WERI-Rb-1 (cell line): Measurements from ENCODE around the gene CXCL13.
"Not testable (repeated sequence)": the region's sequence is repeated elsewhere in the genome, so short reads cannot be mapped to it uniquely, and the experiment has no call there.

Experiments used
- DNase-seq: peaks from one replicate; pipeline ENCODE4 v3.0.0-alpha.2; 2020
- H3K27ac ChIP-seq: fragments of 250-450 bp; sonication (Bioruptor Pico); 2 replicates; pipeline ENCODE4 v1.5.1; 2020; ENCODE audit warnings: mild to moderate bottlenecking, moderate library complexity
- H3K27me3 ChIP-seq: fragments of 250-450 bp; sonication (Bioruptor Pico); 2 replicates; pipeline ENCODE4 v1.5.1; 2021; ENCODE audit warnings: mild to moderate bottlenecking, low read depth, moderate library complexity; ENCODE audit not compliant: insufficient read depth, severe bottlenecking
- H3K36me3 ChIP-seq: fragments of 250-450 bp; sonication (Bioruptor Pico); 2 replicates; pipeline ENCODE4 v1.5.1; 2020; ENCODE audit warnings: mild to moderate bottlenecking, moderate library complexity
- H3K4me3 ChIP-seq: 2 replicates; pipeline ENCODE4 v1.5.1; 2011; ENCODE audit warnings: low read depth, mild to moderate bottlenecking, control low read depth, low read length
- H3K9me3 ChIP-seq: fragments of 250-450 bp; sonication (Bioruptor Pico); 2 replicates; pipeline ENCODE4 v1.5.1; 2021; ENCODE audit warnings: mild to moderate bottlenecking, moderate library complexity; ENCODE audit not compliant: severe bottlenecking
- TF ChIP-seq, protein P1 (sequence below): IDR thresholded peaks from 2 replicates; pipeline ENCODE4 v1.5.1; 2011; ENCODE audit warnings: low read depth, mild to moderate bottlenecking, control low read depth, inconsistent platforms, low read length

Gene CXCL13, protein sequence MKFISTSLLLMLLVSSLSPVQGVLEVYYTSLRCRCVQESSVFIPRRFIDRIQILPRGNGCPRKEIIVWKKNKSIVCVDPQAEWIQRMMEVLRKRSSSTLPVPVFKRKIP

DNA sequence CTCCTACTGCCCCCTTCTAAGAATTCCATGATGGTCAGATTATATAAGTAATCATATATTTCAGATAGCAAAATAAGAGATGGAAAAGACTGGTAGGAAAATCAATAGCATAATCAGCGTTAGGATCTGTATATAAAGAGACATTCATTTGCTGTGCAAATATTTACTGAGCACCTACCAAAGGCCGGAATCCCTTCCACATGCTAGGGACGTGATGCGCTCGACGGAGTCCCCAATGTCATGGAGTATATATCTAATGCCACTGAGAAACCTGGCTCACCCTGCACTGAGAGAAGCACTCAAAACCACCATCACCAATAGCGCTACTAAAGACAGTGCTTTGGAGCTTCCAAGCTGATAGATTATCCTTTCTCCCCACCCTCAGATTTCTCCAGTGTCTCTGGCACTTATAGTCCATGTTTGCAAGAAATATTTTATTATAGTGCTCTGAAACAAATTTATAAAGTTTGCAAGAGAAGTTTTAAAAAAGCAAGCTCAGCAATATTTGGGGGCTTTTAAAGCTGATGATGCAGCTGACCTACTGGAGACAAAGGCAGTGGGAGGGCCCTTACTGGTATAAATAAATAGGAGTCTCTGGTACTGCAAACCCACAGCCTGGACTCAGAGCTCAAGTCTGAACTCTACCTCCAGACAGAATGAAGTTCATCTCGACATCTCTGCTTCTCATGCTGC, at the start of gene CXCL13:
TSS of gene CXCL13 (plus strand) at position 611 of the 693 bp plus-strand sequence. CDS start at position 657, 46 bp downstream.
- TF ChIP-seq, protein P1, sequence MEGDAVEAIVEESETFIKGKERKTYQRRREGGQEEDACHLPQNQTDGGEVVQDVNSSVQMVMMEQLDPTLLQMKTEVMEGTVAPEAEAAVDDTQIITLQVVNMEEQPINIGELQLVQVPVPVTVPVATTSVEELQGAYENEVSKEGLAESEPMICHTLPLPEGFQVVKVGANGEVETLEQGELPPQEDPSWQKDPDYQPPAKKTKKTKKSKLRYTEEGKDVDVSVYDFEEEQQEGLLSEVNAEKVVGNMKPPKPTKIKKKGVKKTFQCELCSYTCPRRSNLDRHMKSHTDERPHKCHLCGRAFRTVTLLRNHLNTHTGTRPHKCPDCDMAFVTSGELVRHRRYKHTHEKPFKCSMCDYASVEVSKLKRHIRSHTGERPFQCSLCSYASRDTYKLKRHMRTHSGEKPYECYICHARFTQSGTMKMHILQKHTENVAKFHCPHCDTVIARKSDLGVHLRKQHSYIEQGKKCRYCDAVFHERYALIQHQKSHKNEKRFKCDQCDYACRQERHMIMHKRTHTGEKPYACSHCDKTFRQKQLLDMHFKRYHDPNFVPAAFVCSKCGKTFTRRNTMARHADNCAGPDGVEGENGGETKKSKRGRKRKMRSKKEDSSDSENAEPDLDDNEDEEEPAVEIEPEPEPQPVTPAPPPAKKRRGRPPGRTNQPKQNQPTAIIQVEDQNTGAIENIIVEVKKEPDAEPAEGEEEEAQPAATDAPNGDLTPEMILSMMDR = no peak
- no peaks in the 10 kb centered on the region for H3K27me3 ChIP-seq
- H3K4me3 ChIP-seq = no peak within 1 kb of the TSS
- no peaks in the 10 kb centered on the region for H3K36me3 ChIP-seq
- H3K27ac ChIP-seq = no peak within 1 kb of the TSS
- H3K9me3 ChIP-seq = no peaks in the 10 kb centered on the region
- DNase-seq = no peak

DNA sequence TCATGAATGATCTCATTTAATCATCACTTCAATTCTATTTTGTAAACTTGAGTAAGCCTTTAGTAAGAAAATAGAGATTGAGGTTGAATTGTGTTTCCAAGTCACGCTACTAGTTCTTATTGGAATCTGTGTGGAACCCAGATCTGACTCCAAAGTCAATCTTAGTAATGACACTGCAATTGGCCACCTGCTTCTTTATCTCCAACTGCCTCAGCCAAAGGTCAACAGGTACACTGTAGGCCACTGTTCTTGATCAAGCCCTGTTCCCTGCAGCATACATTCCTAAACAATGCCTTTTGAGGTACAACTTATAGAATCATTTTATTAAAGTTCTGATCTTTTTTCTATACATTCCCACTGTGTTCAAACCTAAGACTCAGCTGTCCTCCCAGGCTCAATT, 45.5 kb upstream of the CXCL13 start:
- TF ChIP-seq, protein P1 = no peak
- Histone ChIP-seq H3K9me3 (no peaks in the 10 kb centered on the region), H3K36me3 (no peaks in the 10 kb centered on the region)

DNA sequence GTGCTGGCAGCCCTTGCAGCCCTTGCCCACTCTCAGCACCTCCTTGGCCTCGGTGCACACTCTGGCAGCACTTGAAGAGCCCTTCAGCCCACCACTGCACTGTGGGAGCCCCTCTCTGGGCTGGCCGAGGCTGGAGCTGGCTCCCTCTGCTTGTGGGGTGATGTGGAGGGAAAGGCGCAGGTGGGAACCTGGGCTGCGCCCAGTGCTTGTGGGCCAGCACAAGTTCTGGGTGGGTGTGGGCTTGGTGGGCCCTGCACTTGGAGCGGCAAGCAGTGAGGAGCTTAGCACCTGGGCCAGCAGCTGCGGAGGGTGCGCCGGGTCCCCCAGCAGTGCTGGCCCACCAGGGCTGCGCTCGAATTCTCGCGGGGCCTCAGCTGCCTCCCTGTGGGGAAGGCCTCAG, 43.9 kb upstream of the CXCL13 start:
- not testable (repeated sequence) for H3K4me3 ChIP-seq, H3K27me3 ChIP-seq, H3K36me3 ChIP-seq, H3K27ac ChIP-seq, H3K9me3 ChIP-seq, DNase-seq

More for the DNA sequence above, 45.5 kb upstream of the CXCL13 start:
- Histone ChIP-seq H3K27ac (no peak overlapping the region), H3K4me3 (no peak overlapping the region), H3K27me3 (peaks cover 6% of the 10 kb centered on the region)
- no peak for DNase-seq

DNA sequence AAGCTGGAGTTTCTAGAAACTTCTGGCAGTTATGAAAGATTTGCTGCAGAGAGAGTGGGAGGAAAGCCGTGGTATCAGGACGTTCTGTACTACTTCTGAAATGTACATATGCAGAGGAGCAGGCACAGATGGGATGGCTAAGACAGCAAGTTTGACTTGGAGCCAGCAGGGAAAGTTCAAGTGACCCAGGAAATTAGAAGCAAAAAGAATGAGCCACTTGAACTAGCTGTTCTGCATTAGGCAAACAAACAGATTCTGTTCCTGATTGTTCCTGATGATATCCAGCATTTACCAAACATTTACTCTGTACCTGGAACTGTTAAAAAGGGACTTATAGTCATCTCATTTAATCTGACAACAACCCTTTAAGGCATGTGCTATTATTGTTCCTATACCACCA, 41.4 kb upstream of the CXCL13 start:
- DNase-seq = no peak
- Histone ChIP-seq H3K36me3 (no peaks in the 10 kb centered on the region), H3K9me3 (no peaks in the 10 kb centered on the region), H3K4me3 (no peak overlapping the region), H3K27me3 (no peaks in the 10 kb centered on the region), H3K27ac (no peak overlapping the region)
- TF ChIP-seq, protein P1 = no peak

DNA sequence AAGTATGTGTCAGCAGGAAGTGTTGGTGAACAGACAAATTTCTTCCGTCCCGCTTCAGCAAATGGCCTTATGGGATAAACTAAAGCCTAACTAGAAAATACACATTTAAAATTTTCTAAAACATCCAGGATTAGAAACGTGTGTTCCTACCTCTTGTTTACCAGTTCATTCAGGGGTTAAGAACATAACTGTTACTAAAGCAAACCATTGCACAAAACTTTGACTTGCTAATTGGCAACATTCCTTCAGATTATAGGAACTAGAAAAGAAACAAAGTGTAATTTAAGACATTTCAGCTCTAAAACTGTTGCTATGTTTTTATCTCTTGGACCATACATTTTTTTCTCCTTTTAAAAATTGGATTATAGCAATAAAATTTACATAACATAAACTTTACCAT, 39.5 kb upstream of the CXCL13 start:
- TF ChIP-seq, protein P1 = no peak
- H3K27ac ChIP-seq = no peak overlapping the region
- no peak overlapping the region for H3K4me3 ChIP-seq
- no peaks in the 10 kb centered on the region for H3K36me3 ChIP-seq
- no peaks in the 10 kb centered on the region for H3K27me3 ChIP-seq
- no peaks in the 10 kb centered on the region for H3K9me3 ChIP-seq
- no peak for DNase-seq

DNA sequence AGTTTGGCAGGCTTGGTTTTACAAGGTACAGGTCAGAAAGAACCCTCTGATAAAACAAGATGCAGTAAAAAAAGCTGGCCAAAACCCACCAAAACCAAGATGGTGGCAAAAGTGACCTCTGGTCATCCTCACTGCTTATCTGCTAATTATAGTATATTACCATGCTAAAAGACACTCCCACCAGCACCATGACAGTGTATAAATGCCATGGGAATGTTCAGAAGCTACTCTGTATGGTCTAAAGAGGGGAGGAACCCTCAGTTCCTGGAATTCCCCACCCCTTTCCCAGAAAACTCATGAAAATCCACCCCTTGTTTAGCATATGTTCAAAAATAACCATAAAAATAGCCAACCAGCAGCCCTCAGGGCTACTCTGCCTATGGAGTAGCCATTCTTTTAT, 38.1 kb upstream of the CXCL13 start:
- Histone ChIP-seq H3K4me3 (no peak overlapping the region), H3K9me3 (no peaks in the 10 kb centered on the region), H3K27me3 (no peaks in the 10 kb centered on the region), H3K27ac (no peak overlapping the region), H3K36me3 (no peaks in the 10 kb centered on the region)
- TF ChIP-seq, protein P1 = no peak
- DNase-seq = no peak

DNA sequence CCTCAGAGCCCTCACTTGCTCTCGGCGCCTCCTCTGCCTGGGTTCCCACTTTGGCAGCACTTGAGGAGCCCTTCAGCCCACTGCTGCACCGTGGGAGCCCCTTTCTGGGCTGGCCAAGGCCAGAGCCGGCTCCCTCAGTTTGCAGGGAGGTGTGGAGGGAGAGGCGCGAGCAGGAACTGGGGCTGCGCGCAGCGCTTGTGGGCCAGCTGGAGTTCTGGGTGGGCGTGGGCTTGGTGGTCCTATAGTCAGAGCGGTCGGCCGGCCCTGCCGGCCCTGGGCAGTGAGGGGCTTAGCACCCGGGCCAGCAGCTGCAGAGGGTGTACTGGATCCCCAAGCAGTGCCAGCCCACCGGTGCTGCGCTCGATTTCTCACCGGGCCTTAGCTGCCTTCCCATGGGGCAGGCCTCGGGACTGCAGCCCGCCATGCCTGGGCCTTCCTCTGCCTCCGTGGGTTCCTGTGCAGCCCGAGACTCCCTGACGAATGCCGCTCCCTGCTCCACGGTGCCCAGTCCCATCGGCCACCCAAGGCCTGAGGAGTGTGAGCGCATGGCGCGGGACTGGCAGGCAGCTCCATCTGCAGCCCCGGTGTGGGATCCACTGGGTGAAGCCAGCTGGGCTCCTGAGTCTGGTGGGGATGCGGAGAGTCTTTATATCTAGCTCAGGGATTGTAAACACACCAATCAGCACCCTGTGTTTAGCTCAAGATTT, 35.0 kb upstream of the CXCL13 start:
- H3K27ac ChIP-seq, H3K36me3 ChIP-seq, DNase-seq, H3K4me3 ChIP-seq, H3K27me3 ChIP-seq, H3K9me3 ChIP-seq: not testable (repeated sequence)
